NOMO-1 (cell line): ENCODE data around the gene CCDC181.

Source experiments
- DNase-seq, 2 experiments: peaks; one replicate each; lab custom pipeline; 2025; ENCODE audit not compliant: unreplicated experiment in 2 of 2; lab: John Stamatoyannopoulos, UW

The CCDC181 gene

GRCh38 chr1:169427081-169427641, at the start of gene CCDC181:
TSS of gene CCDC181 (minus strand) at chr1:169427474. CDS start at chr1:169424927, 2,547 bp downstream.
- no peak for DNase-seq

GRCh38 chr1:169475806-169476387, 48.6 kb upstream of the CCDC181 start:
- no peak for DNase-seq

- DNase-seq = no peak
These were observed 47.2 kb upstream of the CCDC181 start for GRCh38 chr1:169474302-169474995.

GRCh38 chr1:169473347-169473746, 46.1 kb upstream of the CCDC181 start:
- no peak for DNase-seq

GRCh38 chr1:169472738-169473137, 45.5 kb upstream of the CCDC181 start:
- no peak for DNase-seq

GRCh38 chr1:169468982-169469381, 41.7 kb upstream of the CCDC181 start:
- no peak for DNase-seq

GRCh38 chr1:169466259-169467230, 39.3 kb upstream of the CCDC181 start:
- peak; percentile 12 to 35 for DNase-seq

- DNase-seq = no peak
These were observed 38.0 kb upstream of the CCDC181 start for GRCh38 chr1:169465281-169465680.

GRCh38 chr1:169462385-169462784, 35.1 kb upstream of the CCDC181 start:
- DNase-seq = no peak

GRCh38 chr1:169461390-169462000, 34.2 kb upstream of the CCDC181 start:
- DNase-seq = no peak

GRCh38 chr1:169460191-169460833, 33.0 kb upstream of the CCDC181 start:
- DNase-seq = no peak

- no peak for DNase-seq
These were observed 30.2 kb upstream of the CCDC181 start for GRCh38 chr1:169457443-169457842.

GRCh38 chr1:169456029-169456428, 28.8 kb upstream of the CCDC181 start:
- DNase-seq = no peak

- no peak for DNase-seq
These were observed 25.6 kb upstream of the CCDC181 start for GRCh38 chr1:169452921-169453320.

GRCh38 chr1:169451218-169451824, 24.0 kb upstream of the CCDC181 start:
- no peak for DNase-seq

GRCh38 chr1:169443923-169444322, 16.6 kb upstream of the CCDC181 start:
- DNase-seq = no peak

- DNase-seq = no peak
These were observed 1.0 kb downstream of the CCDC181 start for GRCh38 chr1:169426174-169426705.

- DNase-seq = no peak
These were observed 6.0 kb downstream of the CCDC181 start for GRCh38 chr1:169421309-169421708.

GRCh38 chr1:169414952-169415351, 12.3 kb downstream of the CCDC181 start:
- DNase-seq = no peak
